Caco-2 (cell line): ENCODE results near the gene REXO2. TPM values are rescaled to one million over a fixed set of nuclear protein-coding genes. Genes with fewer than 3 reads are reported as not detected.

Source experiments
- Bru-seq: library from RNA; stranded (reverse); fragments of 400-500 nt; gene quantifications from one replicate; lab custom pipeline; 2021; lab: Mats Ljungman, UMichigan
- BruChase-seq, 2 experiments: library from RNA; stranded (reverse); fragments of 400-500 nt; gene quantifications; one replicate each; lab custom pipeline; 2021; lab: Mats Ljungman, UMichigan
- BruUV-seq: library from RNA; stranded (reverse); fragments of 400-500 nt; replicated peaks from 2 replicates; lab custom pipeline; 2021; lab: Mats Ljungman, UMichigan
- CTCF ChIA-PET: fragments of 300-600 bp; sonication (Branson Sonifier 250); formaldehyde crosslinking; loops from one replicate; lab custom pipeline; 2022; ENCODE audit warnings: antibody characterized with exemption; lab: Charles Lee
- POLR2A ChIA-PET: fragments of 300-600 bp; sonication (Branson Sonifier 250); formaldehyde crosslinking; loops from one replicate; lab custom pipeline; 2022; ENCODE audit warnings: antibody characterized with exemption; lab: Charles Lee
- DNase-seq, 2 experiments: peaks; one replicate each; pipeline versions ENCODE4 v3.0.0 to v3.0.0-alpha.2; 2020 to 2022
- H3K27me3 ChIP-seq: replicated peaks from 2 replicates; pipeline ENCODE4 v1.6.0; 2011; ENCODE audit warnings: low read length; ENCODE audit not compliant: control insufficient read depth, insufficient read depth
- H3K36me3 ChIP-seq: 2 replicates; pipeline ENCODE4 v1.5.1; 2011; ENCODE audit warnings: low read length; ENCODE audit not compliant: control insufficient read depth, insufficient read depth
- H3K4me1 ChIP-seq: fragments of 250-450 bp; sonication (Bioruptor Pico); 2 replicates; pipeline ENCODE4 v1.5.1; 2020; ENCODE audit warnings: mild to moderate bottlenecking
- H3K4me3 ChIP-seq: 2 replicates; pipeline ENCODE4 v1.5.1; 2011; ENCODE audit warnings: low read depth, mild to moderate bottlenecking, control low read depth, low read length
- H3K9me3 ChIP-seq: fragments of 250-450 bp; sonication (Bioruptor Pico); 2 replicates; pipeline ENCODE4 v1.5.1; 2020; ENCODE audit warnings: mild to moderate bottlenecking, moderate library complexity
- H3K27ac Mint-ChIP-seq: one replicate; pipeline ENCODE4 v1.8.0; 2022; ENCODE audit warnings: mixed read lengths; ENCODE audit not compliant: unreplicated experiment
- H3K27me3 Mint-ChIP-seq: one replicate; pipeline ENCODE4 v1.8.0; 2022; ENCODE audit warnings: mixed read lengths; ENCODE audit not compliant: insufficient read depth, unreplicated experiment
- H3K36me3 Mint-ChIP-seq: one replicate; pipeline ENCODE4 v1.8.0; 2022; ENCODE audit warnings: mild to moderate bottlenecking, mixed read lengths; ENCODE audit not compliant: insufficient read depth, unreplicated experiment
- H3K4me1 Mint-ChIP-seq: one replicate; pipeline ENCODE4 v1.8.0; 2022; ENCODE audit warnings: low read depth, mixed read lengths; ENCODE audit not compliant: unreplicated experiment
- H3K4me3 Mint-ChIP-seq: one replicate; pipeline ENCODE4 v1.8.0; 2022; ENCODE audit warnings: mild to moderate bottlenecking, moderate library complexity, mixed read lengths; ENCODE audit not compliant: unreplicated experiment
- H3K9me3 Mint-ChIP-seq: one replicate; pipeline ENCODE4 v1.8.0; 2022; ENCODE audit warnings: mixed read lengths; ENCODE audit not compliant: unreplicated experiment
- intact Hi-C: fragments of 100-400 bp; cut with micrococcal nuclease; formaldehyde crosslinking; loops from one replicate; pipeline ENCODE4 v1.10.0; 2022; ENCODE audit not compliant: unreplicated experiment
- long read RNA-seq: library from polyadenylated mRNA; stranded (forward); transcript quantifications from one replicate; pipeline ENCODE4 v2.0.0, GENCODE V29; 2022
- total RNA-seq: library from RNA; stranded (reverse); gene quantifications from 2 replicates; pipeline ENCODE4 v1.2.3, GENCODE V29; 2022
- TF ChIP-seq, protein P1 (sequence below), 2 experiments: fragments of 200-600 bp in 1 of 2; IDR thresholded peaks; 1 replicate in 1 of 2; 2 replicates in 1 of 2; pipeline versions ENCODE4 v1.5.1 to v1.8.0; 2011 to 2022; ENCODE audit warnings: antibody characterized with exemption in 1 of 2, control low read depth in 1 of 2, inconsistent platforms in 1 of 2, low read depth in 1 of 2, low read length in 1 of 2, mild to moderate bottlenecking in 1 of 2, moderate library complexity in 1 of 2; ENCODE audit not compliant: insufficient read depth in 1 of 2, severe bottlenecking in 1 of 2, unreplicated experiment in 1 of 2

The REXO2 gene
- 221 and 241 TPM in 2 replicates for total RNA-seq
- Bru-seq, nascent RNA = percentile 97 among the genes with signal in this experiment
- percentile 98 among the genes with signal in this experiment for BruChase-seq, experiment 1, labeled RNA remaining after a 2-hour chase
- percentile 97 among the genes with signal in this experiment for BruChase-seq, experiment 2, labeled RNA remaining after a 6-hour chase
- long read RNA-seq, transcript REXO2-202 (5 exons, 449 nt) = minor isoform, 10 of 384 reads
- long read RNA-seq, transcript REXO2-220 (7 exons, 1,158 nt) = major isoform, 325 of 384 reads
- long read RNA-seq, transcript REXO2-205 (6 exons, 664 nt) = minor isoform, 8 of 384 reads
- long read RNA-seq, partial matches to known transcripts = 2 of 384 reads
- long read RNA-seq, other reads (novel, unspliced or antisense) = 29 of 384 reads

- Mint-ChIP-seq H3K4me3 (peak within 1 kb of the TSS; percentile 91), H3K9me3 (no peaks in the 10 kb centered on the region), H3K27me3 (no peaks in the 10 kb centered on the region), H3K27ac (peak within 1 kb of the TSS; percentile 96), H3K4me1 (peaks cover 61% of the 10 kb centered on the region), H3K36me3 (peaks cover 56% of the 10 kb centered on the region)
- intact Hi-C loops = loop anchor here (2.0 to 5.0 kb wide), 2 partner anchors 118 to 123 kb away; partner anchors contain the start of gene NXPE1
- TF ChIP-seq, protein P1, sequence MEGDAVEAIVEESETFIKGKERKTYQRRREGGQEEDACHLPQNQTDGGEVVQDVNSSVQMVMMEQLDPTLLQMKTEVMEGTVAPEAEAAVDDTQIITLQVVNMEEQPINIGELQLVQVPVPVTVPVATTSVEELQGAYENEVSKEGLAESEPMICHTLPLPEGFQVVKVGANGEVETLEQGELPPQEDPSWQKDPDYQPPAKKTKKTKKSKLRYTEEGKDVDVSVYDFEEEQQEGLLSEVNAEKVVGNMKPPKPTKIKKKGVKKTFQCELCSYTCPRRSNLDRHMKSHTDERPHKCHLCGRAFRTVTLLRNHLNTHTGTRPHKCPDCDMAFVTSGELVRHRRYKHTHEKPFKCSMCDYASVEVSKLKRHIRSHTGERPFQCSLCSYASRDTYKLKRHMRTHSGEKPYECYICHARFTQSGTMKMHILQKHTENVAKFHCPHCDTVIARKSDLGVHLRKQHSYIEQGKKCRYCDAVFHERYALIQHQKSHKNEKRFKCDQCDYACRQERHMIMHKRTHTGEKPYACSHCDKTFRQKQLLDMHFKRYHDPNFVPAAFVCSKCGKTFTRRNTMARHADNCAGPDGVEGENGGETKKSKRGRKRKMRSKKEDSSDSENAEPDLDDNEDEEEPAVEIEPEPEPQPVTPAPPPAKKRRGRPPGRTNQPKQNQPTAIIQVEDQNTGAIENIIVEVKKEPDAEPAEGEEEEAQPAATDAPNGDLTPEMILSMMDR (IDR thresholded peaks at IDR 0.05; ENCODE audit: insufficient read depth in 1 of 2, low read depth in 1 of 2, low read length in 1 of 2, severe bottlenecking in 1 of 2, unreplicated experiment in 1 of 2) = peak; percentile 16 to 53
- Histone ChIP-seq H3K27me3 (no peaks in the 10 kb centered on the region), H3K36me3 (peaks cover 1% of the 10 kb centered on the region; the same call in 1 of the 2 replicates), H3K4me1 (peaks cover 42% of the 10 kb centered on the region), H3K9me3 (no peaks in the 10 kb centered on the region), H3K4me3 (peak within 1 kb of the TSS; percentile 78)
- ChIA-PET POLR2A (interaction anchor here (0.7 to 2.1 kb wide), 4 partner anchors 8 to 99 kb away, joined by 3 to 10 read pairs (median 4); partner anchors contain the start of genes C11orf71 and RBM7), CTCF (interaction anchor here (0.6 to 1.5 kb wide), 3 partner anchors 91 to 334 kb away, joined by 3 to 6 read pairs (median 3); no protein-coding TSS in a partner anchor)
- peak; percentile 98 for DNase-seq
- no TSS peak for BruUV-seq
These were observed at the start of gene REXO2 for GRCh38 chr11:114439229-114440120. Gene REXO2 (plus strand): TSS chr11:114439467. CDS start chr11:114439529, 62 bp downstream.

GRCh38 chr11:114392735-114393667 is 46.3 kb upstream of the REXO2 start:
- Mint-ChIP-seq H3K36me3 (peaks cover 5% of the 10 kb centered on the region), H3K27ac (no peak overlapping the region), H3K9me3 (no peaks in the 10 kb centered on the region), H3K4me3 (no peak overlapping the region), H3K4me1 (peaks cover 20% of the 10 kb centered on the region), H3K27me3 (no peaks in the 10 kb centered on the region)
- Histone ChIP-seq H3K27me3 (no peaks in the 10 kb centered on the region), H3K36me3 (0 out of 2 replicates have a peak, but pooled peaks cover 2% of the 10 kb centered on the region), H3K4me1 (peaks cover 3% of the 10 kb centered on the region; the same call in 1 of the 2 replicates), H3K4me3 (no peak overlapping the region), H3K9me3 (no peaks in the 10 kb centered on the region)
- intact Hi-C loops = no loop called here
- BruUV-seq = no TSS peak
- TF ChIP-seq, protein P1 (IDR thresholded peaks at IDR 0.05; ENCODE audit: insufficient read depth in 1 of 2, low read depth in 1 of 2, low read length in 1 of 2, severe bottlenecking in 1 of 2, unreplicated experiment in 1 of 2) = no peak
- DNase-seq = no peak
- ChIA-PET POLR2A (no interaction called here), CTCF (interaction anchor here (1.6 to 1.7 kb wide), 2 partner anchors 17 to 53 kb away, joined by 6 to 7 read pairs; no protein-coding TSS in a partner anchor)
